IPS-NIHi7 (cell line): ENCODE measurements around the gene SPON2.

Experiments used
- DNase-seq: peaks from one replicate; pipeline ENCODE4 v3.0.0; 2012; ENCODE audit warnings: mixed read lengths; ENCODE audit errors: extremely low spot score

The SPON2 gene

GRCh38 chr4:1172228-1172851 lies at the start of gene SPON2:
TSS of gene SPON2 (minus strand) at chr4:1172583.
- DNase-seq, result peak; percentile 65

- no peak for DNase-seq
Measured at GRCh38 chr4:1221155-1221870, 48.9 kb upstream of the SPON2 start.

- DNase-seq, result no peak
Measured at GRCh38 chr4:1220566-1220965, 48.2 kb upstream of the SPON2 start.

GRCh38 chr4:1219566-1219950 lies 47.2 kb upstream of the SPON2 start:
- no peak for DNase-seq

GRCh38 chr4:1218634-1219565 lies 46.5 kb upstream of the SPON2 start:
- no peak for DNase-seq

- no peak for DNase-seq
Measured at GRCh38 chr4:1217366-1217765, 45.0 kb upstream of the SPON2 start.

GRCh38 chr4:1216869-1217294 lies 44.5 kb upstream of the SPON2 start:
- DNase-seq, result no peak

- DNase-seq, result no peak
Measured at GRCh38 chr4:1216076-1216614, 43.8 kb upstream of the SPON2 start.

- no peak for DNase-seq
Measured at GRCh38 chr4:1215141-1216075, 43.0 kb upstream of the SPON2 start.

- no peak for DNase-seq
Measured at GRCh38 chr4:1214101-1215095, 42.0 kb upstream of the SPON2 start.

- DNase-seq, result no peak
Measured at GRCh38 chr4:1213336-1213995, 41.1 kb upstream of the SPON2 start.

GRCh38 chr4:1212546-1213335 lies 40.4 kb upstream of the SPON2 start:
- DNase-seq, result no peak

- DNase-seq, result no peak
Measured at GRCh38 chr4:1211891-1212545, 39.6 kb upstream of the SPON2 start.

- no peak for DNase-seq
Measured at GRCh38 chr4:1211371-1211770, 39.0 kb upstream of the SPON2 start.

GRCh38 chr4:1210971-1211370 lies 38.6 kb upstream of the SPON2 start:
- no peak for DNase-seq

- DNase-seq, result no peak
Measured at GRCh38 chr4:1210241-1210841, 38.0 kb upstream of the SPON2 start.

GRCh38 chr4:1209821-1210220 lies 37.4 kb upstream of the SPON2 start:
- no peak for DNase-seq
